GM19438 (cell line): Measurements from ENCODE around the gene LACRT.
"Not testable (repeated sequence)": the region's sequence is repeated elsewhere in the genome, so short reads cannot be mapped to it uniquely, and the experiment has no call there.

Experiments
- ATAC-seq: cut with Tn5 transposase; IDR thresholded peaks from one replicate; pipeline ENCODE4 v1.9.1; 2021; ENCODE audit warnings: low read depth; ENCODE audit not compliant: unreplicated experiment

LACRT gene

DNA sequence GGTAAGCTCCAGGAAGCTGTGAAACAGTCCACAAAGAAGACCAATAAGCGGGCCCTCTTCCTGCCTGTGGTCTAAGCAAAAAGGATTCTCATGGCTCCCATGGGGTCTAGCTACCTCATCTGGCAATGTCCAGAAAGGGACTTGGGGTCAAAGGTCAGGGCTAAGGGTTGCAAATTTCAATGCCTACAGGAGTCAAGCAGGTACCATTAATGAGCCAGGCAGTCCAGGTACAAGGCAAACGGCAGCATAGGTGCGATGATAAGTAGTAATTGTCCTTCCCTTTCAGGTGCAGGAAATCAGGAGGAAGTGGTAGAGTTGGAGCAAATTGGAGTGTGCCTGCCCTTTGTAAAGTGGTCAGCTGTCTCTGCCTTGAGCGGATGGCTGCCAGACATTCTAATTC lies 6.4 kb upstream of the LACRT start:
- no peak for ATAC-seq

DNA sequence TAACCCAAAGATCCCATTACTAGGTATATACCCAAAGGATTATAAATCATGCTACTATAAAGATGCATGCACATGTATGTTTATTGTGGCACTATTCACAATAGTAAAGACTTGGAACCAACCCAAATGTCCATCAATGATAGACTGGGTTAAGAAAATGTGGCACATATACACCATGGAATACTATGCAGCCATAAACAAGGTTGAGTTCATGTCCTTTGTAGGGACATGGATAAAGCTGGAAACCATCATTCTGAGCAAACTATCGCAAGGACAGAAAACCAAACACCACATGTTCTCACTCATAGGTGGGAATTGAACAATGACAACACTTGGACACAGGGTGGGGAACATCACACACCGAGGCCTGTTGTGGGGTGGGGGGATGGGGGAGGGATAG lies 4.4 kb upstream of the LACRT start:
- ATAC-seq = not testable (repeated sequence)

DNA sequence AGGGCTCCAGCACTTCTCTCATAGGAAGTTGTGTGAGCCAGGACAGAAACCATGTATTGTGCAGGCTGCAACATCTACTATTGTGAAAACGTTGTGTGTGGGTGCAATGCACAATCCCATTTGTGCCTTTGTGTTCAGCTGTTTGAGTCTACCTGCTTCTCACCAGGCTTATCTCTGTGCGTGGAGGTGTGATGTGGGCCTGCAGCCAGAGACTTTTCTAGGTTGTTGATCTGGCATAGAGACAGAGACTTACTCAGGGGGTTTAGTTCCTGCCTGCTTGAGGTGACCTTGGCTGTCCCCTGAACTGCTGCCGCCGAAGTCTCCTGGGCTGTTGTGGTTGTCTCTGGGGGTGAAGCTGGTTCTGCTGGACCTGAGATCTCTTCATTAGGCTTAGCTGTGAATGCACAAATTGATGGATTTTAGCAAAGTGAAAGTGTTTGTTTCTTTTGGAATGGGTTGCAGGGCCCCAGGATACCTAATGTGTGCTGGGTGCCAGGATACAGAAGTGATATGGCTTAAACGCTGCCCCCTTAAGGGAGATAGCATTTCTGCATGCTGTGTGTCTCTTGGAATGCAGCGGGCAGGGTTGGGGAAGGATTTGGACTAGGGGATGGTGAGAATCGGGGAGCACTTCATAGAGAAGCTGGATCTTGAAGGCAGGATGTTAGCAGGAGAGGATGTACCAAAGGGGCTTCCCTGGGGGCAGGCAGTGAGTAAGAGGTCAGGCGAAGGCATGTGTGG lies 2.5 kb downstream of the LACRT start:
- ATAC-seq = no peak

DNA sequence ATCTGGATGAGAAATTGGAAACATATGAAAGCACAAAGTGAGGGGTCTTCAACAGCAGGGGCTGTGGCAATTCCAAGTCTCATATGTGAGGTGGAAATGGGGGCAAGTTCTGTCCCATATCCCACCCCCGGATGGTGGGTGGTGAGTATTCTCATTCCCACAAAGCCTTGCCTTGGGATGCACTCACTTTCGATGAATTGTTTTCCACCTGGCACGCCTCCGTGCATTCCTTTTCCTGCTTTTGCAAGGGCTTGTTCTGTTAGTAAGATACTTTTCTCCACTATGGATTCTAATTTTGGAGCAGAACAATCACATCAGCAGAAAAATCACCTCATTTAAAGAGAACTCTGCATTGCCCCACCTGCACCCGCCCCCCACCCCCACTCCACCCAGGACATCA lies 3.1 kb downstream of the LACRT start:
- no peak for ATAC-seq

DNA sequence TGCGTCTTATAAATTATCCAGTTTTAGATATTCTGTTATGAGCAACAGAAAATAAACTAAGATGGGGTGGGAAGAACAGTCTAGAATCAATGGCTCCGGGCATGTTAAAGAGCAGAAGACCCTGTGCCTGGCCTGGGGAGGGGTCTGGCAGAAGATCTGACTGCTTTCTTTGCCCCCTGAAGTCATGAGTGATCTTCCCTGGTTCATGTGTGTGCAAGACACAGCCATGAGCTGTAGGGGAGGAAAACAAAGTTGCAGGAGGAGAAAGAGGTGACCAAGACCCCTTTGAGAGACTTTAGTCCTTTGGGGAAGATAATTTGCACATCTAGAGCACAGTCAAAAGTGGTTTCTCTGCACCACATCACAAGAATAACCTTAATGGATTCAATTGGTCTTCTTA lies 4.8 kb downstream of the LACRT start:
- ATAC-seq = no peak

DNA sequence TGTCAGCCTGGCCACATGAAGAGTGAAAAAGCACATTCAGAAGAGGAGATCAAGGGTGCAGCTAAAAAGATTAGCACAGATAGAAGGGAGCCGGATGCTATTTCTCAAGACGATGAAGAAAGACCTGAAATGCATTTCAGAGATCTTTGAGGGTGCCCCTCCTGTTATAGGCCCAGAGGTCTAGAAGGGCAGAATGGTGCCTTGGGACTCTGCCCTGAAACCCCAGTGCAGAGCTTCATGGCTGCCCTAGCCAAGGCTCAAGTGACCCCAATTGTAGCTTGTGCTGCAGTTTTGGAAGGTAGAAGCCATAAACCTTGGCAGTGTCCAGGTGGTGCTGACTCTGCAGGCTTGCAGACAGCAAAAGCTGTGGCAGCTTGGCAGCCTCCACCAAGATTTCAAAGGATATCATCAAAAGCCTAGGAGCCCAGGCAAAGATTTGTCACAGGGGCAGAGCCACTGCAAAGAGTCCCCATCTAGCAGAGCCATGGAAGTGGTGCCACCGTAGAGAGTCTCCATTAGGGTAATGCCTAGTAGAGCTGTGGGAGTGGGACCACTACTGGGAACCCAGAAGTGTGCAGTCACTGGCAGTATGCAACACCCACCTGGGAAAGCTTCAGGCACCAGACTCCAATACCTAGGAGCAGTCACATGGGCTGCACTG lies 6.4 kb downstream of the LACRT start:
- no peak for ATAC-seq

DNA sequence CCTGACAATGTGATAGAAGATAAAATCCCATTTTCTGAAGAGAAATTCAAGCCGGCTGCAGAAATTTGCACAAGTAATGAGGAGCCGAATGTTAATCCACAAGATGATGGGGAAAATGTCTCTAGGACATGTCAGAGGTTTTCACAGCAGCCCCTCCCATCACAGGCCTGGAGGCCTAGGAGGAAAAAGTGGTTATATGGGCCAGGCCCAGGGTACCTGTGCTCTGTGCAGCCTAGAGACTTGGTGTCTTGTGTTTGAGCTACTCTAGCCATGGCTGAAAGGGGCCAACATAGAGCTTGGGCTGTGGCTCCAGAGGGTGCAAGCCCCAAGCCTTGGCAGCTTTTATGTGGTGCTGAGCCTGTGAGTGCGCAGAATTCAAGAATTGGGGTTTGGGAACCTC lies 7.4 kb downstream of the LACRT start:
- ATAC-seq = no peak

DNA sequence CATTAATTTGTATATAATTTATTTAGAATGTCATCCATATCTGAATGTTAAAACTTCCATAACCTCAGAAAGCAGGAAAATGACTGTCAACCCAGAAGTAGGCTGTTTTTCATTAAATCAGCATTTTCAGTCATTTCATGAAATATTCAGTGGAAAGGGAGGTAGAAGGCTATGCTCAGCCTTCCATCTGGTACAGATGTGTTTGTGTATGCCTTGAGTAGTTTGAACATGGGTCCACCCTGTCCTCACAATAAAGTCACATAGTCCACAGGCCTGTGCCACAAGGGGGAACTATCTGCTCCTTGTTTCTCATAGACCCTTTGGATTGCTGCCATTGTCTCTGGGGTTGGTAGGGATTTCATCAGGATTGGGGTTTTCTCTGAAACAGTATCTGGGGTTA lies 9.1 kb downstream of the LACRT start:
- ATAC-seq = no peak

DNA sequence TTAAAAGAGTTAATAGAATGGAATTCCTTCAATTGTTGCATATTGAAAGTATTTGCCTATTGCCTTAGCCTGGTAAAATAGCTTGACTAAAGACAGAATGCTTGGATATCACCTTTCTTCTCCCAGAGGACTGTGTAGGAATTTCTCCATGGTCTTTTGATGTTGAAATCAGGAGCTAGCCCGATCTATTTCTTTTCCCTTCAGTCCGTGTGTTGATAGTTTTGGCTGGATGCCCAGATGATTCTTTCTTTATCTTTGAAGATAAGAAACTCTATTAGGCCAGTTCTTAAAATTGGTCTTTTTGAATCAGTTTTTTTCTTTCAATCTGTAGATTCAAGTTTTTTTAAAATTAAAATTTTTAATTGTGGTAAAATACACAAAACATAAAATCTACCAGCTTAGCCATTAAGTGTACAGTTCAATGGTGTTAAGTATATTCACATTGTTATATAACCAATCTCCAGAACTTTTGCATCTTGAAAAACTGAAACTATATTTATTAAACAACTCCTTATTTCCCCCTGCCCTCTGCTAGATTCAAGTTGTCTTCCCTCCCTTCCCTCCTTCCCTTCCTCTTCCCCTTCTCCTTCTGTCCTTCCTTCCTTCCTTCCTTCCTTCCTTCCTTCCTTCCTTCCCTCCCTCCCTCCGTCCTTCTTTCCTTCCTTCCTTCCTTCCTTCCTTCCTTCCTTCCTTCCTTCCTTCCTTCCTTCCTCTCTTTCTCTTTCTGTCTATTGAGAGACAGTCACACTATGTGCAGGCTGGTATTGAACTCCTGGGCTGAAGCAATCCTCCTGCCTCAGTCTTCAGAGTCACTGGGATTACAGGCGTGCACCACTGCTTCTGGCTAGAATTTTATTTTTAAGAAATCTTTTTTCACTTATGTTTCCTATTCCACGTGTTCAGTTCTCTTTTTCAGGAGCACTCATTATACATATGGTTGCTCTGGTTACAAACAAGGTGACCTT lies 10.1 kb downstream of the LACRT start:
- ATAC-seq = no peak

DNA sequence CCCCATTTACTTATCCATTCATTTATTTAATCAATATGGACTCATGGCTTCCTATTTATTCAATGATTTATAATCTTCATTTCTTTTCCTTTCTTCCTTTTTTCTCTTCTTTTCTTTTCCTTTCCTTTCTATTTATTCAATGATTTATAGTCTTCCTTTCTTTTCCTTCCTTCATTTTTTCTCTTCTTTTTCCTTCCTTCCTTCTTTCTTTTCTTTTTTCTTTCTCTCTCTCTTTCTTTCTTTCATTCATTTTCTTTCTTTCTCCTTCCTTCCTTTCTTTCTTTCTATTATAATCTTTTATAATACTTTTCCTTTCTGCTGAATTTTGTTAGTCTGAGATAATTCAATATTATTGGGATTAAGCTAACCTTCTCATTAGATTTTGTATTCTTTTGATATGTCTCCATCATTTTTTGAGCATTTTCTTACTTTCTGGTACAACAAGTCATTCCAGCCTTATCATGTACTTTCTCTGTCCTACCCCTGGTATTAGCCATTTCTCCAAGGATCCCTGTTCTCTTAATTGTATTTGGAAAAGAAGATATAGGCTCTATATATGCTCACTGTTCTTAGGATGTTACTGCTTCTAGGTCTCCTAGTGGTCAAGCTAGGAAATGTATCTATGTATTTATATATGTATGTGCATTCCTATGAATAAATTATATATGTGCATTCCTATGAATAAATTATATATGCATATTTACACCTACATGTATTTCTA lies 12.1 kb downstream of the LACRT start:
- no peak for ATAC-seq

DNA sequence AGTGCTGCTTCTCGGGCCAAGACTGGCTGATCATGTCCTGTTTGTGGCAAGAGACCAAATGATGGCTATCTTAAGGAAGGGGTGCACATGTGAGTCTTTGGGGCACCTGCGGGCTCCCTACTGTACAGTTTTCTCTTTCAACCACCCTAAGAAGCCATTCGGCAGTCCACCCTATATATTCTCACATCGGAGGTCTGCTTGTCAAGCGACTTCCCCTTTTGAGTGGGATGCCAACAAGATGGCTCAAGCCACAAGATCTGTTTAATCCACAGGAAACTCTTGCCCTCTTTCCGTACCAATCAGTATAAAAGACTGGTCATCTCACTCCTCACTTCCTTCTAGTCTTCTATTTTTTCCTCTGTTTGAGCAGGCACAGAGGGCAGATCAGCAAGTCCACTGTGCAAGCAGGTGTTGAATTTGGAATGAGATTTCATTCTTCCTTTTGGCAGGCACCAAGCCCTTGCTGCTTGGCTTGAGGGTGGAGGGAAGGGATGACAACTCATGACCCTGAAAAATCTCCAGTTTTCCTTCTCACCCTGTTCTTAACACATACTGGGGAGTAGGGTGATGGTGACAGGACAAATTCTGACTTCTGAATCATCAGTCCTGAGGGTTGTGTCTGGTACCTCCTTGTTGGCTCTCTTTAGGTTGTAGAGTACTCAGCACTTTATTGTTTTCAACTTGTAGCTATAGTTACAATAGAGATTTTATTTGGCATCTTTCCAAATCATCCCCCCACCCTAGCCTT lies 17.6 kb downstream of the LACRT start:
- ATAC-seq = no peak

DNA sequence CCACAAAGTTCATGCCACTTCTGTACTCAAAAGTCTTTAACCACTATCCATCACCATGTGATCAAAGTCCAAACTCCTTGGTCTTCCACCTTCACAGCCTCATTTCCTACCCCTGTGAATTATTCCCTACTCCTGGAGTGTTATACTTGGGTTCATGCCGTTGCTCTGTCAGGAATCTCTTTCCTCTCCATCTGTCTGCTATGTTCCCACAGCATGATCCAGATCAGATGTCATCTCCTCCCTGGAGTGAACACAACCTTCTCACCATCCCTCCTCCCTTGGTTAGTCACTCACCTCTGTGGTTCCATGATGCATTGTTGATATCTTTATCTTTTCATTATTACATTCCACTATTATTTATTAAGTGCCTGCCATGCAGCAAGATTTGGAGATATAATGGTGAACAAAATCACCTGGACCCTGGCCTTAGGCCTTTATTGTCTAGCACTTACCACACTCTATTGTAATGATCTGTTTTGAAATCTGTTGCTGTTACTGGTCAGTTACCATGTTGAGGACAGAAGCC lies 22.4 kb downstream of the LACRT start:
- no peak for ATAC-seq

DNA sequence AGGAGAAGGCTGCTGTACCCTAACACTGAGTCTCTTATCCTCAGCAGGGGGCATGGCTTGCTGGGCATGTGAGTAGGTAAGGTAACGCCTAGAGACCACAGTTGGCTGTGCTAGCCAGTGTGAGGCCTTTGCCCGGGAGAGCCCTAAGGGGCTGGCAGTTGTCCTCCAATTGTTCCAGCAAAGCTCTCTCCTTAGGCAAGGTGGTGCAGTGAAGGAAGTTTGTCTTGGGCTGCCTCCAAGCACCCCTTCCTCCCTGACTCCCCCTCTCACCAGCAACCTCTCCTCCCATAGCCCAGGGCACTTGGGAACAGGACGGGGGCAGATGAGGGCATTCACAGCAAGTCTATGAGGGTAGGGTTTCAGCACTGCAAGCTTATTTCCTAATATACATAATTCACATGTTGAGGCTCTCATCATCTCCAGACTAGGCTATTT lies 23.0 kb downstream of the LACRT start:
- no peak for ATAC-seq

DNA sequence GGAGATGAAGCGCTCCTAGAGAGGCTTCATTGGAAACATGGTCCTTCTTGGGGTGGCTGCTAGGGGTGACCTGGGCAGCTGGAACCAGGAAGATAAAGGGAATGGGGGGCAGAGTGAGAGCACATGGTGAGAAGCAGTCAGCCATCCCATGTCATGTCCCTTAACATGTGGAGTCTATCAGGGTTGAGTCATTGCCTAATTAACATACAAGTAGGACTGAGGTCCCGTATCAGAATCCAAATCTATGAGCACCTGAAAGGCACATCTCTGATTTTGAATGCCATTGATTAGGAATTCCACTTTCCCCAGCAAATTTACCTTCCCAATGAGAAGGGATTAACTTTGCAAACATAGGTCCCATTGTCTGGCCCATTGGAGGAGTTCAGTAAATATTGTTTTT lies 25.9 kb downstream of the LACRT start:
- ATAC-seq = no peak

DNA sequence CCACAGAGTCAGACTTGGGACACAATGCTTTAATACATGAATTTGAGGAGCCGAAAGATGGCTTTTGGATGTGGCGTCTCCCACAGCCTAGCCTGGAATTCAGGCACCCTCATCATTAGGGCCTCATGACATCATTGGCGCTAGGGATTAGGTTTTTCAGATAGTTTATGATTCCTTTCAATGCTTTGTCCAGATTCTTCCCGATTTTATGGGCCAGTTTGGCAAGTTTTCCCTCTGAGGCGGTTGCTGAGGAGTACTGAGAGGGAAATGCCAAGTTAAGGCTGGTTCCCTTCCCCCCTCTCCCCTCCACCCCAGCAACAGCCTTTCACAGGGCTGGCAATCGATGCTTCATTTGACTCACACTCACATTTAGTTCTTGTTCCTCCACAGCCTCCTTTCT lies 26.5 kb downstream of the LACRT start:
- ATAC-seq = no peak

DNA sequence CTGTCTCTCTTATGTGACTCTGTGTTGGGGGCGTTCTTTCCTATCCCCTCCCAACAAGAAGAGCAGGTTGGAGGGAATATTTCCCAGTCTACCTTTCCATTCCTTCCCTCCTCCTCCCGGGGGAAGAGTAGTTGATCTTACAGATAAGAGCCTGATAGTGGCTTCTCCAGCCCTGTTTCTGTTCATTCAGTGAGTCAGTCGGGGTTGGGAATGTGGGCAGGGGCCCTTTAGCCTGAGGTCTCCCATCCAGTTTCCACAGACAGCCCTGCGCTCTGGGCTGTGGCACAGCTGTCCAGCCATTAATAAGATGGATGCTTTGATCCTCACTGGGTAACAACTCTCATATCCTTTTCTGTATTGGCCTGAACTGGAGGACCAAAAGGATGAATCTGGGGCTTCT lies 28.1 kb downstream of the LACRT start:
- ATAC-seq = no peak

DNA sequence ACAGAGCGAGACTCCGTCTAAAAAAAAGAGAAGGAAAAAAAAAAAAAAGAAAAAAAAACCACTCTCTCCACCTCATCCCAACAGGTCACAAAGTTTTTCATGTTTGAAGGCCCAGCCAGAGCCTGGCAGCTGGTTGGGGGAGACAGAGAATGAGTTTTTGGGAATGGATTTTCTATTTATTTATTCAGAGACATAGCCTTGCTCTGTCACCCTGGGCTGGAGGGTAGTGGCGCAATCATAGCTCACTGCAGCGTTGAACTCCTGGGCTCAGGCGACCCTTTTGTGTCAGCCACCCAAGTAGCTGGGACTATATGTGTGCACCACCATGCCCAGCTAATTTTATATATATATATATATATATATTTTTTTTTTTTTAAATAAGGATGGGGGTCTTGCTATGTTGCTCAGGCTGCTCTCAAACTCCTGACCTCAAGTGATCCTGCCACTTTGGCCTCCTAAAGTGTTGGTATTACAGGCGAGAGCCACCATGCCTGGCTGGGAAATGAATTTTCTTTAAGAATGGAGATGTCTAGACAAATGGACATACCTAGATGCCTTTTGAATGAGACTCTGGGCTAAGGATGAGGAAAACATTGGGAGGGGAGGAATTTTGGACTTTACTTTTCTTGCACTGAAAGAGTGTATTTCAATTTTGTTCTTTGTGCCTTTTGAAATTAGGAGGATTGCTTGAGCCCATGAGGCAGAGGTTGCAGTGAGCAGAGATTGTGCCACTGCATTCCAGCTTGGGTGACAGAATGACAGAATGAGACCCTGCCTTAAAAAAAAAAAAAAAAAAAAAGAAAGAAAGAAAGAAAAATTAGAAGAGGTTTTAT lies 29.3 kb downstream of the LACRT start:
- ATAC-seq = no peak

DNA sequence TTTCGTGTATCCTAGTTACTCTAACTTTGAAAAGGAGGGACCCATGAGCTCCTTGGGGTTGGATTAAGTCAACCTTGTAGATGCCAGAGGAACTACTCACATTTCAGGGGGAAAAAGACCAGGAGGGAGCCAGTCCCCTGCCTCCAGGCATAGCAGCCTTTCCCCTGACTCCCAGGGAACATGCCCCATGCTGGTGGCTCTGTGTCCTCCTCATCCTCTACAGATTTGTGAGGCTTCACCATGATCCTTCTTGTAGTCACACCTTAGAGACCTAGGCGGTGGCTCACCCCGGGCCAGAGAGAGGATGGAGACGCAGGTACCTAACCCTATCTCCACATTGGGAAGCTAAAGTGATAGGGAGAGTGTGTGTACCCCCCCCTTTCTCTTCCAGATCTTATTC lies 30.3 kb downstream of the LACRT start:
- no peak for ATAC-seq

DNA sequence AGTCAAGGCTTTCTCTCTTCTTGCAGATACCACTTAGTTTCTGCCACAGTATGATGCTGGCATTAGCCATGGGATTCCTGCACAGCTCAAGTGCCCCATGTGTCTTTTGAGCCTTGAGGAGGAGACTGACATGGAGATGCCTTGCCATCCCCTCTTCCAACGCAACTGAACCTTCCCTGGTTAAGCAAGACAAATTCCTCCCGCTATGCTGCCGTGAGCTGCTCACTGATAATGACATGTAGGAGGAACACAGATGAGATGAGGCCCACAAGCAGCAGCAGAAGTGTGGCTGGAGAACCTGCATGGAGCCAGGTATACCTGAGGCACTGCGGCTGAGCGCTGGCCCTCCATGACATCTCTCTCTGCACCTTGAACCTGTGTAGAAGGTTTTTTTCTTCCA lies 30.8 kb downstream of the LACRT start:
- no peak for ATAC-seq
